GM18520 (cell line): ENCODE data around the gene RBM18.

Experiments
- ATAC-seq: cut with Tn5 transposase; IDR thresholded peaks from one replicate; pipeline ENCODE4 v1.9.1; 2021; ENCODE audit not compliant: unreplicated experiment

Gene RBM18

GRCh38 chr9:122206118-122207046, 58.3 kb downstream of the RBM18 start:
- ATAC-seq, result no peak

- no peak for ATAC-seq
Measured at GRCh38 chr9:122205176-122205575, 59.5 kb downstream of the RBM18 start.

GRCh38 chr9:122204491-122204890, 60.1 kb downstream of the RBM18 start:
- no peak for ATAC-seq

GRCh38 chr9:122204055-122204454, 60.6 kb downstream of the RBM18 start:
- ATAC-seq, result no peak

- ATAC-seq, result no peak
Measured at GRCh38 chr9:122202111-122202510, 62.5 kb downstream of the RBM18 start.

GRCh38 chr9:122201641-122202040, 63.0 kb downstream of the RBM18 start:
- no peak for ATAC-seq

- ATAC-seq, result no peak
Measured at GRCh38 chr9:122200960-122201595, 63.6 kb downstream of the RBM18 start.

GRCh38 chr9:122197882-122198281, 66.8 kb downstream of the RBM18 start:
- ATAC-seq, result no peak

- no peak for ATAC-seq
Measured at GRCh38 chr9:122197426-122197825, 67.2 kb downstream of the RBM18 start.

- no peak for ATAC-seq
Measured at GRCh38 chr9:122195875-122196274, 68.8 kb downstream of the RBM18 start.

- ATAC-seq, result no peak
Measured at GRCh38 chr9:122193651-122194050, 71.0 kb downstream of the RBM18 start.

GRCh38 chr9:122192914-122193525, 71.6 kb downstream of the RBM18 start:
- ATAC-seq, result no peak

GRCh38 chr9:122192261-122192875, 72.3 kb downstream of the RBM18 start:
- no peak for ATAC-seq

- no peak for ATAC-seq
Measured at GRCh38 chr9:122191584-122191983, 73.1 kb downstream of the RBM18 start.

- ATAC-seq, result no peak
Measured at GRCh38 chr9:122190597-122191381, 73.9 kb downstream of the RBM18 start.

- ATAC-seq, result no peak
Measured at GRCh38 chr9:122188369-122188768, 76.3 kb downstream of the RBM18 start.
